ENCODE results near the gene LMAN2L. TPM values are rescaled to one million over a fixed set of nuclear protein-coding genes. Genes with fewer than 3 reads are reported as not detected.

LMAN2L gene
- polyA plus RNA-seq, 1 experiment, result 35.1 TPM

DNA sequence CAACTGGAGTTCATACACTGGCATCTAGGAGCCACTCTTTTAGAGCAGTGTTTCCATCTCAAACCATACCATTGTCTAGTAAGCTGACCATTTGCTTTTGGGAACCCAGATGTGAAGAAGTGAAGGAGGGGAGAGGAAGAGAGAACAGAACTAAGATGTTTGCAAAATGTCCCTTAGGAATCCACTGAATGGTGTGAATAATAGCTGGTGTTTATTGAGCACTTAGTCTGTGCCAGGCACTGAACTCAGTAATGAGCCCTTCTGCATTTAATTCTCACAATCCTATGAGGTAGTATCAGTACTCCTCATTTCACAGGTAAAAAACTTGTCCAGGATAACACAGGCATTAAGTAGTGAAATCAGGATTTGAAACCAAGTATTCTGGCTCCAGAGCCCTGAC lies 23.5 kb downstream of the LMAN2L start:
- CTCF ChIA-PET, result interaction anchor here (1.1 kb wide), 1 partner anchor 161 kb away, joined by 3 read pairs; no protein-coding TSS in a partner anchor
- Histone ChIP-seq H3K27me3 (ENCODE audit: control insufficient read depth, insufficient read depth, low read length) (no peaks in the 10 kb centered on the region), H3K4me3 (ENCODE audit: low read depth, low read length) (no peak overlapping the region), H3K27ac (ENCODE audit: low read depth, low read length) (no peak overlapping the region), H3K9me3 (ENCODE audit: control insufficient read depth, insufficient read depth, low read length) (no peaks in the 10 kb centered on the region)
- POLR2A ChIA-PET, result no interaction called here
- DNase-seq (ENCODE audit: low read depth, low spot score), result no peak
- TF ChIP-seq, protein P1, sequence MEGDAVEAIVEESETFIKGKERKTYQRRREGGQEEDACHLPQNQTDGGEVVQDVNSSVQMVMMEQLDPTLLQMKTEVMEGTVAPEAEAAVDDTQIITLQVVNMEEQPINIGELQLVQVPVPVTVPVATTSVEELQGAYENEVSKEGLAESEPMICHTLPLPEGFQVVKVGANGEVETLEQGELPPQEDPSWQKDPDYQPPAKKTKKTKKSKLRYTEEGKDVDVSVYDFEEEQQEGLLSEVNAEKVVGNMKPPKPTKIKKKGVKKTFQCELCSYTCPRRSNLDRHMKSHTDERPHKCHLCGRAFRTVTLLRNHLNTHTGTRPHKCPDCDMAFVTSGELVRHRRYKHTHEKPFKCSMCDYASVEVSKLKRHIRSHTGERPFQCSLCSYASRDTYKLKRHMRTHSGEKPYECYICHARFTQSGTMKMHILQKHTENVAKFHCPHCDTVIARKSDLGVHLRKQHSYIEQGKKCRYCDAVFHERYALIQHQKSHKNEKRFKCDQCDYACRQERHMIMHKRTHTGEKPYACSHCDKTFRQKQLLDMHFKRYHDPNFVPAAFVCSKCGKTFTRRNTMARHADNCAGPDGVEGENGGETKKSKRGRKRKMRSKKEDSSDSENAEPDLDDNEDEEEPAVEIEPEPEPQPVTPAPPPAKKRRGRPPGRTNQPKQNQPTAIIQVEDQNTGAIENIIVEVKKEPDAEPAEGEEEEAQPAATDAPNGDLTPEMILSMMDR (IDR thresholded peaks at IDR 0.05; ENCODE audit: low read depth, low read length), result no peak

DNA sequence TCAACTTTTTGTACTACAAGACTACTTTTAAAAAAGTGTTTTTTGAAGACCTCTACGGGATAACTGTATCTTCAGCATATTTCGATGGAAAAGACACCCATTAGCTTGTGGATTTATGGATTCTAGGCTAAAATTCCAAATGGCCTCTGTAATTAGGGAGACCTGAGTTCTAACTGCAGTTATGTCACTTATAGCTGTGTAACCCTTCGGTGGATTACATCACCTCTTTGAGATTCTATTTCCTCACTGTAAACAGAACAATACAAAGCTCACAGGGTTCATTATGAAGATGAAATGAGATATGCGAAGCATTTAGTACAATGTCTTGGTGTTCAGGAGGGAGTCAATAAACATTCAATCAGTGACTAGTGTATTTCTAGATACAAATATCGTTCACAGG lies 24.2 kb downstream of the LMAN2L start:
- TF ChIP-seq, protein P1 (IDR thresholded peaks at IDR 0.05; ENCODE audit: low read depth, low read length), result no peak
- DNase-seq (ENCODE audit: low read depth, low spot score), result no peak
- no peaks in the 10 kb centered on the region for H3K9me3 ChIP-seq (ENCODE audit: control insufficient read depth, insufficient read depth, low read length)
- POLR2A ChIA-PET, result no interaction called here
- CTCF ChIA-PET, result interaction anchor here (1.1 kb wide), 1 partner anchor 161 kb away, joined by 3 read pairs; no protein-coding TSS in a partner anchor
- H3K27me3 ChIP-seq (ENCODE audit: control insufficient read depth, insufficient read depth, low read length), result no peaks in the 10 kb centered on the region
- no peak overlapping the region for H3K27ac ChIP-seq (ENCODE audit: low read depth, low read length)
- H3K4me3 ChIP-seq (ENCODE audit: low read depth, low read length), result no peak overlapping the region

DNA sequence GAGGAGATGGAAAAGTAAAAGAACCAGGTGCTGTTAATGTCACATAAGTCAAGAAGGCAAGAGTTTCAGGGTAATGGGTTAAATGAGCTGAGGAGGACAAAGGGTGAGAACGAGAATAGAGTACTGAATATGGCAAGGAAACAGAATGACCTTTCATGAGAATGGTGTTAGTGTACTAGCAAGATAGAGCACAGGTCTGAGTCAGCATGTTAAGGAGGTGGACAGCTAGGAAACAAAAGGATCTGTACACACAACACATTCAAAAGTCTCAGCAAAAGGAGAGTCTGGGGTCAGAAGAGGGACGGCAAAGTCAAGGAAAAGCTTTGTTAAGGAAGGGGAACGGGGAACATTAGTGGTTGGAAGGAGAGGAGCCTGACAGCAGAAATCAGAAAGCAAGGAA lies 28.9 kb downstream of the LMAN2L start:
- Histone ChIP-seq H3K27ac (ENCODE audit: low read depth, low read length) (no peak overlapping the region), H3K9me3 (ENCODE audit: control insufficient read depth, insufficient read depth, low read length) (no peaks in the 10 kb centered on the region), H3K4me3 (ENCODE audit: low read depth, low read length) (no peak overlapping the region), H3K27me3 (ENCODE audit: control insufficient read depth, insufficient read depth, low read length) (no peaks in the 10 kb centered on the region)
- DNase-seq (ENCODE audit: low read depth, low spot score), result no peak
- CTCF ChIA-PET, result no interaction called here
- POLR2A ChIA-PET, result no interaction called here
- TF ChIP-seq, protein P1 (IDR thresholded peaks at IDR 0.05; ENCODE audit: low read depth, low read length), result no peak

DNA sequence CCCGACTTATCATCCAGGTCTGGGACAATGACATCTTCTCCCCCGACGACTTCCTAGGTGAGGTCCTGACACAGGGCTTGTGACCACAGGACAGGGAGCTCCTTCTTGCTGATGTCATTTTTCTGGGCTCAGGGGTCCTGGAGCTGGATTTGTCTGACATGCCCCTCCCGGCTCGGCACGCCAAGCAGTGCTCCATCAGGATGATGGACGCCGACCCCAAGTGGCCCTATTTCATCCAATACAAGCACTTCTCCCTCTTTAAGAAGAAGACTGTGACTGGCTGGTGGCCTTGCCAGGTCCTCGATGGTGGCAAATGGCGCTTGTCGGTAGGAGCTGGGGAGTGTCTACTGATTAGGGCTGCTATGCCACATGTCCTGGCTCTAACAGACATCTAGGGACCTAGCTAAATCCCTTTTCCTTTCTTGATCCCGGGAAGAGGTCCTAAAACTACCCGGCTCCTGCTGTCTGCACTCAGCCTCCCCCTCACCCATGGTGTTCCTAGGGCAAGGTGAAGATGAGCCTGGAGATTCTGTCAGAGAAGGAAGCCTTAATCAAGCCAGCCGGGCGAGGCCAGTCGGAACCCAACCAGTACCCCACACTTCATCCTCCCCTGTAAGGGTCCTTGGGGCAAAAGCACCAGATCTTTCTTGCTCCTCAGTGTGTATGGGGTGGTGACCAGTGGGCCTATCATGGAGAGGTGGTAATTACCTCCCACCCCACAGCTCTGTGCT lies 36.7 kb downstream of the LMAN2L start:
- CTCF ChIA-PET, result no interaction called here
- DNase-seq (ENCODE audit: low read depth, low spot score), result no peak

More for the DNA sequence above, 36.7 kb downstream of the LMAN2L start:
- H3K9me3 ChIP-seq (ENCODE audit: control insufficient read depth, insufficient read depth, low read length), result no peaks in the 10 kb centered on the region
- H3K27ac ChIP-seq (ENCODE audit: low read depth, low read length), result no peak overlapping the region
- TF ChIP-seq, protein P1 (IDR thresholded peaks at IDR 0.05; ENCODE audit: low read depth, low read length), result no peak
- no peak overlapping the region for H3K4me3 ChIP-seq (ENCODE audit: low read depth, low read length)
- POLR2A ChIA-PET, result no interaction called here
- H3K27me3 ChIP-seq (ENCODE audit: control insufficient read depth, insufficient read depth, low read length), result no peaks in the 10 kb centered on the region
